K562 (cell line): ENCODE measurements around the gene THADA. TPM values are rescaled to one million over a fixed set of nuclear protein-coding genes. Genes with fewer than 3 reads are reported as not detected.
A peak's percentile ranks its signal among the peaks of the same experiment; 100 is the strongest.

ENCODE experiments used
- BRF2 ChIP-seq: IDR thresholded peaks from 3 replicates; pipeline ENCODE4 v1.6.1; 2011; ENCODE audit warnings: borderline replicate concordance, mild to moderate bottlenecking; ENCODE audit not compliant: insufficient read length, insufficient read depth
- GABPB1 ChIP-seq: sonication (generic); formaldehyde crosslinking; IDR thresholded peaks from 2 replicates; pipeline ENCODE4 v1.8.0; 2022; ENCODE audit warnings: mild to moderate bottlenecking, missing genetic modification reagents
- HBP1 ChIP-seq: fragments of 450-650 bp; formaldehyde crosslinking; IDR thresholded peaks from 2 replicates; pipeline ENCODE4 v1.4.0; 2022; ENCODE audit warnings: missing genetic modification characterization
- MED1 ChIP-seq: sonication (generic); formaldehyde crosslinking; IDR thresholded peaks from 2 replicates; pipeline ENCODE4 v1.8.1; 2023; ENCODE audit warnings: missing genetic modification reagents, borderline replicate concordance
- MTA2 ChIP-seq: fragments of 450-650 bp; IDR thresholded peaks from 2 replicates; pipeline ENCODE4 v1.6.1; 2016; ENCODE audit warnings: low read depth
- NFXL1 ChIP-seq: fragments of 450-650 bp; formaldehyde crosslinking; IDR thresholded peaks from 2 replicates; pipeline ENCODE4 v1.4.0; 2021; ENCODE audit warnings: mild to moderate bottlenecking
- POLR2G ChIP-seq: fragments of 200-400 bp; formaldehyde crosslinking; IDR thresholded peaks from 2 replicates; pipeline ENCODE4 v1.6.1; 2017; ENCODE audit warnings: low read depth, mild to moderate bottlenecking, antibody characterized with exemption, low read length, moderate library complexity
- PRPF4 ChIP-seq: fragments of 200-400 bp; formaldehyde crosslinking; IDR thresholded peaks from one replicate; pipeline ENCODE4 v1.6.1; 2017; ENCODE audit warnings: low read length, low read depth, mild to moderate bottlenecking; ENCODE audit not compliant: insufficient read depth, poor library complexity, severe bottlenecking
- RBM22 ChIP-seq: fragments of 200-400 bp; formaldehyde crosslinking; IDR thresholded peaks from 2 replicates; pipeline ENCODE4 v1.6.1; 2018; ENCODE audit warnings: low read length, low read depth; ENCODE audit not compliant: poor library complexity, severe bottlenecking
- RFX7 ChIP-seq: fragments of 250-450 bp; sonication (Bioruptor Pico); IDR thresholded peaks from 2 replicates; pipeline ENCODE4 v1.5.1; 2021; ENCODE audit warnings: mild to moderate bottlenecking
- SAFB ChIP-seq: fragments of 200-400 bp; formaldehyde crosslinking; IDR thresholded peaks from 2 replicates; pipeline ENCODE4 v1.6.1; 2017; ENCODE audit warnings: low read depth, low read length, borderline replicate concordance
- SMARCB1 ChIP-seq: IDR thresholded peaks from 2 replicates; pipeline ENCODE4 v1.6.1; 2011; ENCODE audit warnings: improper control_type of control experiment, low read depth; ENCODE audit not compliant: insufficient read length
- TEAD4 ChIP-seq, 2 experiments: sonication (generic) in 1 of 2; formaldehyde crosslinking in 1 of 2; IDR thresholded peaks; 2 replicates each; pipeline versions ENCODE4 v1.6.1 to v1.8.0; 2012 to 2022; ENCODE audit warnings: borderline replicate concordance in 1 of 2, inconsistent platforms in 1 of 2, low read length in 1 of 2, mild to moderate bottlenecking in 1 of 2, missing genetic modification reagents in 1 of 2
- TFAP4 ChIP-seq: sonication (generic); formaldehyde crosslinking; IDR thresholded peaks from 2 replicates; pipeline ENCODE4 v1.8.0; 2022; ENCODE audit warnings: missing genetic modification reagents, mild to moderate bottlenecking, moderate library complexity, borderline replicate concordance
- TFE3 ChIP-seq: fragments of 450-650 bp; formaldehyde crosslinking; IDR thresholded peaks from 2 replicates; pipeline ENCODE4 v1.4.0; 2020; ENCODE audit warnings: mild to moderate bottlenecking, mixed read lengths
- ZC3H8 ChIP-seq: fragments of 450-650 bp; IDR thresholded peaks from 2 replicates; pipeline ENCODE4 v1.6.1; 2017
- ZNF3 ChIP-seq: fragments of 250-450 bp; sonication (Bioruptor Pico); IDR thresholded peaks from 2 replicates; pipeline ENCODE4 v1.5.0; 2021; ENCODE audit warnings: mild to moderate bottlenecking, moderate library complexity
- ZNF395 ChIP-seq: fragments of 200-800 bp; sonication (Bioruptor generic); IDR thresholded peaks from 2 replicates; pipeline ENCODE4 v1.6.1; 2017; ENCODE audit warnings: missing genetic modification characterization, missing compliant biosample characterization
- ZNF707 ChIP-seq: fragments of 250-450 bp; sonication (Bioruptor Pico); conservative IDR thresholded peaks from 2 replicates; pipeline ENCODE4 v1.8.0; 2022; ENCODE audit warnings: inconsistent platforms, mild to moderate bottlenecking, moderate library complexity
- ZNF830 ChIP-seq: fragments of 250-450 bp; sonication (Bioruptor Pico); IDR thresholded peaks from 2 replicates; pipeline ENCODE4 v1.5.0; 2021; ENCODE audit warnings: mild to moderate bottlenecking
- polyA plus RNA-seq, 8 experiments: library from polyadenylated mRNA; depleted of rRNA in 4 of 8; stranded (reverse) in 5 of 8; unstranded in 3 of 8; fragments of >200 nt; fragmentation: Nextera tagmentation in 2 of 8; fragmentation: Illumina TruSeq in 1 of 8; extraction: Ambion mirVana in 2 of 8; extraction: Trizol in 1 of 8; gene quantifications; 2 replicates each; pipeline versions ENCODE4 v1.2.1 to v1.2.3, GENCODE V29; 2011 to 2014; ENCODE audit warnings: inconsistent platforms in 1 of 8, missing spikeins in 1 of 8
- total RNA-seq, 7 experiments: library from RNA; depleted of rRNA in 6 of 7; stranded (reverse); fragments of >200 nt in 6 of 7; fragmentation: Illumina TruSeq in 2 of 7; extraction: Trizol in 2 of 7; gene quantifications; 2 replicates each; pipeline versions ENCODE4 v1.2.1 to v1.2.3, GENCODE V29; 2011 to 2021; ENCODE audit warnings: low replicate concordance in 1 of 7

THADA gene
- total and polyA plus RNA-seq, 9 of the 15 experiments (the other 6 are each of a cell fraction or from before 2014, with no cell fraction given) = 17.8 to 34.7 (median 31.9) TPM

GRCh38 chr2:43225788-43226557 is 369.9 kb downstream of the THADA start (continued):
- TF ChIP-seq HBP1 (no peak; the same call in 1 of the 2 replicates), ZNF830 (0 out of 2 replicates have a peak, but pooled peaks have one; percentile 49), ZNF707 (CRISPR knock-in tag) (no peak), ZNF395 (no peak; the same call in 1 of the 2 replicates), POLR2G (peak; percentile 92), NFXL1 (CRISPR knock-in tag) (no peak), TFAP4 (CRISPR knock-in tag) (0 out of 2 replicates have a peak, but pooled peaks have one; percentile 16), MED1 (CRISPR knock-in tag) (no peak), PRPF4 (peak; percentile 35), RFX7 (CRISPR knock-in tag) (no peak), BRF2 (no peak), ZNF3 (CRISPR knock-in tag) (no peak), RBM22 (peak; percentile 50), TEAD4 (IDR thresholded peaks at IDR 0.05; ENCODE audit: low read length) (no peak), TEAD4 (CRISPR knock-in tag; IDR thresholded peaks at IDR 0.05; ENCODE audit: borderline replicate concordance) (no peak), ZC3H8 (no peak), MTA2 (no peak), SMARCB1 (no peak), TFE3 (CRISPR knock-in tag) (peak; percentile 63), SAFB (peak; percentile 66), GABPB1 (peak; percentile 26)
